ENCODE results near the gene SRSF8.

GRCh38 chr11:95078526-95078925 is 11.8 kb downstream of the SRSF8 start:
- TF ChIP-seq CTCF (IDR thresholded peaks at IDR 0.05): no peak
- TF ChIP-seq EZH2 (IDR thresholded peaks at IDR 0.05; ENCODE audit: borderline replicate concordance, insufficient read depth, low read depth, low read length, poor library complexity, severe bottlenecking): no peak

Data from B cell (primary cell).